Measurements from ENCODE around the gene SP100. TPM values are rescaled to one million over a fixed set of nuclear protein-coding genes. Genes with fewer than 3 reads are reported as not detected.
A peak's percentile ranks its signal among the peaks of the same experiment; 100 is the strongest.

The SP100 gene
- total RNA-seq, 1 donor from 2014 or later, result 156 TPM

DNA sequence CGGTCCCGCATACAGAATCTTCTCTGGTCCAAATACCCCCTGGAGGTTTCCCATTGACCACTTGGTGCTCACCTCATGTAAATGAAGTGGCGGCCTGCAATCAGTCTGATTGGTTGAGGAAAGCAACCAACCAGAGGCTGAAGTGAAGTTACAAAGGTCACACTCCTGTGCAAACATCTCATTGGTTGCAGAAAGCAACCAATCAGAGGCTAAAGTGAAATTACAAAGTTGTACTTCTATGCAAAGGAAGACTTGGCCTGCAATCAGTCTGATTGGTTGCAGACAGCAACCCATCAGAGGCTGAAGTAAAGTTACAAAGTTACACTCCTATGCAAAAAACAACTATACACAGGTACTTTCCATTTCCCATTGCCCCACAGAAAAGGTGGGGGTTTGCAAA, 2.5 kb upstream of the SP100 start:
- Histone ChIP-seq H3K27ac (no peak overlapping the region), H3K4me1 (peaks cover 28% of the 10 kb centered on the region), H3K9me3 (no peaks in the 10 kb centered on the region), H3K36me3 (no peaks in the 10 kb centered on the region), H3K4me3 (no peak overlapping the region), H3K27me3 (no peaks in the 10 kb centered on the region)
- ATAC-seq (no peak), DNase-seq (no peak)
- intact Hi-C loops (cut with DNase I), result no loop called here
- TF ChIP-seq, protein P1, sequence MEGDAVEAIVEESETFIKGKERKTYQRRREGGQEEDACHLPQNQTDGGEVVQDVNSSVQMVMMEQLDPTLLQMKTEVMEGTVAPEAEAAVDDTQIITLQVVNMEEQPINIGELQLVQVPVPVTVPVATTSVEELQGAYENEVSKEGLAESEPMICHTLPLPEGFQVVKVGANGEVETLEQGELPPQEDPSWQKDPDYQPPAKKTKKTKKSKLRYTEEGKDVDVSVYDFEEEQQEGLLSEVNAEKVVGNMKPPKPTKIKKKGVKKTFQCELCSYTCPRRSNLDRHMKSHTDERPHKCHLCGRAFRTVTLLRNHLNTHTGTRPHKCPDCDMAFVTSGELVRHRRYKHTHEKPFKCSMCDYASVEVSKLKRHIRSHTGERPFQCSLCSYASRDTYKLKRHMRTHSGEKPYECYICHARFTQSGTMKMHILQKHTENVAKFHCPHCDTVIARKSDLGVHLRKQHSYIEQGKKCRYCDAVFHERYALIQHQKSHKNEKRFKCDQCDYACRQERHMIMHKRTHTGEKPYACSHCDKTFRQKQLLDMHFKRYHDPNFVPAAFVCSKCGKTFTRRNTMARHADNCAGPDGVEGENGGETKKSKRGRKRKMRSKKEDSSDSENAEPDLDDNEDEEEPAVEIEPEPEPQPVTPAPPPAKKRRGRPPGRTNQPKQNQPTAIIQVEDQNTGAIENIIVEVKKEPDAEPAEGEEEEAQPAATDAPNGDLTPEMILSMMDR (IDR thresholded peaks at IDR 0.05), result no peak

DNA sequence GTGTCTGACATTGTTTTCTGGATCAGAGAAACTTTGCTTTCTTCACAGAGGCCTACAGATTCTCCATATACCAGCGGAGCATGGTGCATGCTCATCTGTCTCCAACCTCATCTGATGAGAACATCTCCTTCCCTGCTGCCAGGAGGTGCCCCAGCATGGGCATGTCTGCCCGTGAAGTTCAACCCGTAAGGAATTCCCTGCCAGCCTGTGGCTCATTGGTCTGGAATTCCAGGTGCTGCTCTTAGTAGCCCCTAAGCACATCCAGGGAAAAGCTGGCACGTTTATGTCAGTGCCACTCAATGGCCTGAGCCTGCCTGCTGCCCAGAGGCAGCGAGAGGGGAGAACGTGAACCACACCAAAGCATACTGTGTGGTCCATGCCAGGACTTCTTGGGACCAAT, 1.7 kb upstream of the SP100 start:
- no peak overlapping the region for H3K4me3 ChIP-seq
- H3K36me3 ChIP-seq, result no peaks in the 10 kb centered on the region
- H3K4me1 ChIP-seq, result peaks cover 36% of the 10 kb centered on the region
- TF ChIP-seq, protein P1 (IDR thresholded peaks at IDR 0.05), result no peak
- no peaks in the 10 kb centered on the region for H3K27me3 ChIP-seq
- no peaks in the 10 kb centered on the region for H3K9me3 ChIP-seq
- no peak overlapping the region for H3K27ac ChIP-seq
- no peak for DNase-seq
- intact Hi-C loops (cut with DNase I), result no loop called here
- ATAC-seq, result no peak

DNA sequence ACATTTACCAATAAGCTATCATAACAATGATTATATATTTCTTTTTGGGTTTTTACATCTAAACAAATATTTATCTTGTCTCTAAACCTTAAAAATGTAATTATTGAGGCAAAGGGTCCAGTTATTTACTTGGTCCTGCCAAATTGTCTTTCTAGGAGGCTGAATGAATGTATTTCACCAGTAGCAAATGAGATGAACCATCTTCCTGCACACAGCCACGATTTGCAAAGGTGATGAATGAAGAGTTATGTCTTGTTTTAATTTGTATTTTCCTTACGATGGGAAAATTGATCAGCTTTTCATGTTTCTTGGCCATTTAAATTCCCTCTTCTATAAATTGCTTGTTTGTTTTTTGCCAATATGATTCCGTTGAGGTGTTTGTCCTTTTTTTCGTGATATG, 1.4 kb downstream of the SP100 start:
- intact Hi-C loops (cut with DNase I), result no loop called here
- peak overlapping the region; percentile 94 for H3K27ac ChIP-seq
- no peaks in the 10 kb centered on the region for H3K27me3 ChIP-seq
- DNase-seq (no peak), ATAC-seq (no peak)
- TF ChIP-seq, protein P1 (IDR thresholded peaks at IDR 0.05), result no peak
- H3K9me3 ChIP-seq, result no peaks in the 10 kb centered on the region
- H3K4me1 ChIP-seq, result peaks cover 48% of the 10 kb centered on the region
- H3K36me3 ChIP-seq, result no peaks in the 10 kb centered on the region
- peak overlapping the region; percentile 64 for H3K4me3 ChIP-seq

DNA sequence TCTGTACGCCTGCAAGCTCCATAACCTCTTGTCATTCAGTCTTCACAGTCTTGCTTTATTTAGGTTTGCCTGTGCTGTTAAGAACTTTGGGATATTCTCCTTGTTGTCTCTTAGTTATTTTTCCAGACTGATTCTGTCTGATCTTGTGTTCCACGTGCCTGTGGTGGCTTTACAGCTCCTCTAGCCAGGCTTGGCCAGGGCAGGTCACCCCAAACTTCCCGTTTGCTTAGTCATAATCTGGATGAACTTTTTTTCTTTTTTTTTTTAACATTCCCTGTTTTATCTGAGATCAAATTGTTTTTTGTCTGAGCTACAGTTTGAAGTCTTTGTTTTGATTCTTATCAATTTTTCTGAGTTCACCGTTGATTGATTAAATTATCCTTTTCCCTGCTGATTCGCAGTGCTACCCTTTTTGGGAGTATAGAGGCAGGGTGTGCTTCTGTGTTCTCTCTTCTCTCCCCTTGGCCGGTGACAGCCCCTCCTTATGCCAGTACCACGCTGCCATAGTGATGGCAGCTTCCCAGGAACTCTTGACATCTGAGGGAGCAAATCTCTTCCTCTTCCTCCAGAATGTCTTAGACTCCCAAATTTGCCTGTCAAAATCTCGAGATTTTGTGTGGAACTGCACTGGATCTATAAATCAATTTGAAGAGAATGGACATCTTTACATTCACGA, 2.5 kb downstream of the SP100 start:
- ATAC-seq (no peak), DNase-seq (no peak)
- Histone ChIP-seq H3K27ac (peak overlapping the region; percentile 94), H3K4me3 (peak overlapping the region; percentile 64), H3K27me3 (no peaks in the 10 kb centered on the region), H3K36me3 (no peaks in the 10 kb centered on the region), H3K9me3 (no peaks in the 10 kb centered on the region), H3K4me1 (peaks cover 57% of the 10 kb centered on the region)
- TF ChIP-seq, protein P1 (IDR thresholded peaks at IDR 0.05), result no peak
- intact Hi-C loops (cut with DNase I), result no loop called here

DNA sequence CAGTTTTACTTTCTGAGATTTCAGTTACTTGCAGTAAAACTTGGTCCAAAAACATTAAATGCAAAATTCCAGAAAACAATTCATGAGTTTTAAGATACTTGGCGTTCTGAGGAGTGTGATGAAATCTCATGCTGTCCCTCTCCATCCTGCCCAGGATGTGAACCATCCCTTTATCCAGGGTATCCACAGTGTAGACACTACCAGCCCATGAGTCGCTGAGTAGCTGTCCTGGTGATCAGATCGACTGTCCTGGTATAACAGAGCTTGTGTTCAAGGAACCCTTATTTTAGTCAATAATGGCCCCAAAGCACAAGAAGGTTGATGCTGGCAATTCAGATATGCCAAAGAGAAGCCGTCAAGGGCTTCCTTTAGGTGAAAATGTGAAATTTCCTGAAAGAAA, 3.2 kb downstream of the SP100 start:
- ATAC-seq (no peak), DNase-seq (no peak)
- Histone ChIP-seq H3K9me3 (no peaks in the 10 kb centered on the region), H3K36me3 (peaks cover 4% of the 10 kb centered on the region), H3K4me3 (no peak overlapping the region), H3K27me3 (no peaks in the 10 kb centered on the region), H3K27ac (no peak overlapping the region), H3K4me1 (peaks cover 64% of the 10 kb centered on the region)
- TF ChIP-seq, protein P1 (IDR thresholded peaks at IDR 0.05), result no peak
- intact Hi-C loops (cut with DNase I), result no loop called here

DNA sequence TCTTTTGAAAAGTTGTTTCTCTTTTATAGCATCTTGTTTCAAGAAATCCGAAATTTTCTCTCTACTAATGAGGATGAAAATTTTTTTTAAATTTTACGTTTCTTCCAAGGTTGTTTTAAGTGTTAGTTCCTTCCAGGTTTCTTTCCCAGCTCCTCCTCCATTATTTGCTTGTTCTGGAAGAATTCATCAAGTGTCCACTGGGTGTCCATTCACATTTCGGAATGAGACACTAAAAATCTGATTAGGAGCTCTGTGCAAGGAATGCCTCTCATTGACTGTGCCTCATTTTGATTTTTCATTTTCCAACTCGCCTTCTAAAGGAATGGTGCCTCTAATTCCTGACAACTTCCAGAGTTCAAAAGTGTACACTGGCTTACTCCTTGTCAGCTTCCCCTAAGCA, 6.1 kb downstream of the SP100 start:
- ATAC-seq (no peak), DNase-seq (no peak)
- H3K4me1 ChIP-seq, result peaks cover 92% of the 10 kb centered on the region
- TF ChIP-seq, protein P1 (IDR thresholded peaks at IDR 0.05), result peak; percentile 11
- H3K4me3 ChIP-seq, result no peak overlapping the region
- H3K36me3 ChIP-seq, result peaks cover 5% of the 10 kb centered on the region
- H3K27me3 ChIP-seq, result no peaks in the 10 kb centered on the region
- H3K27ac ChIP-seq, result no peak overlapping the region
- H3K9me3 ChIP-seq, result no peaks in the 10 kb centered on the region
- intact Hi-C loops (cut with DNase I), result no loop called here
